SKM-1 treated with dmso at 0.1 percent for 144 hours (cell line): ENCODE measurements around the gene GSTT4.
"Not testable (repeated sequence)": the region's sequence is repeated elsewhere in the genome, so short reads cannot be mapped to it uniquely, and the experiment has no call there.

Source experiments
- DNase-seq: peaks from one replicate; lab custom pipeline; 2025; ENCODE audit not compliant: unreplicated experiment; lab: John Stamatoyannopoulos, UW

Gene GSTT4

DNA sequence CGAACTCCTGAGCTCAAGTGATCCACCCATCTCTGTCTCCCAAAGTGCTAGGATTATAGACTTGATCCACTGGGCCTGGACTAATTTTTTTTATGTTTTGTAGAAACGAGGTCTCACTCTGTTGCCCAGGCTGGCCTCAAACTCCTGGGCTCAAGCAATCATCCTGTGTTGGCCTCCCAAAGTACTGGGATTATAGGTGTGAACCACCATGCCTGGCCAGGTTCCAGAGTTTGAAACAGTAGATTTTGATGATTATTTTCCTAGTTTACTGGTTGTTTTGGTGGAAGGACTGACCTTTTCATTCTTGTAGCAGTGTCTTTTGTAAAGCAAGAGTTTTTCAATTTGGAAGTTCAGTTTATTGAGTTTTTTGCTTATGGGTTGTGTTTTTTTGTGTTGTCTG is 20.8 kb upstream of the GSTT4 start:
- DNase-seq = no peak

DNA sequence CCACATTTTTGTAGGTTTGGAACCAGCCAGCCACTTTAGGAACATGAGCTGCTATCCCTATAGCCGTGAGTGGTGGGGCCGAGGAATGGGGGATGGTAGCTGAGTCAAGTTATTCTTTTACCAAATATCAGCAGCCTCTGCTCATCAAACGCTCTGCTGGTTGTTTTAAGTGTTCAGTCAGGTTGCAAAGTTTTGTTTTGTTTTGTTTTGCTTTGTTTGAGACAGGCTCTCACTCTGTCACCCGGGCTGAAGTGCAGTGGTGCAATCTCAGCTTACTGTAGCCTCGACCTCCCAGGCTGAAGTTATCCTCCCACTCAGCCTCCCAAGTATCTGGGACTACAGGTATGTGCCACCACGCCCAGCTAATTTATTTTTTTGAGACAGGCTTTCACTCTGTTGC is 20.2 kb upstream of the GSTT4 start:
- no peak for DNase-seq

DNA sequence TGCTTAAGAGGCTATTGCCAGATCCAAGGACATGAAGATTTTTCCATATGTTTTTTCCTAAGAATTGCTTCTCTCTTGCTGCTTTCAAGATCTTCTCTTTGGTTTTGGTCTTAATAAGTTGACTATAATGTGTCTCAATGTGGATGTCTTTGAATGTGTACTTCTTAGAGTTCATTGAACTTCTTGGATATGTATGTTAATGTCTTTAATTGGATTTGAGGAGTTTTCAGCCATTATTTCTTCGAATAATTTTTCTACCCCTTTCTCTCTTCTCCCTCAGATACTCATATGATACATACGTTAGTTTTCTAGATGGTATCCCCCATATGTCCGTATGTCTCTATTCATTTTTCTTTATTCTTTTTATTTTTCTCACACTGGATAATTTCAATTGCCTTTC is 19.1 kb upstream of the GSTT4 start:
- DNase-seq = no peak

DNA sequence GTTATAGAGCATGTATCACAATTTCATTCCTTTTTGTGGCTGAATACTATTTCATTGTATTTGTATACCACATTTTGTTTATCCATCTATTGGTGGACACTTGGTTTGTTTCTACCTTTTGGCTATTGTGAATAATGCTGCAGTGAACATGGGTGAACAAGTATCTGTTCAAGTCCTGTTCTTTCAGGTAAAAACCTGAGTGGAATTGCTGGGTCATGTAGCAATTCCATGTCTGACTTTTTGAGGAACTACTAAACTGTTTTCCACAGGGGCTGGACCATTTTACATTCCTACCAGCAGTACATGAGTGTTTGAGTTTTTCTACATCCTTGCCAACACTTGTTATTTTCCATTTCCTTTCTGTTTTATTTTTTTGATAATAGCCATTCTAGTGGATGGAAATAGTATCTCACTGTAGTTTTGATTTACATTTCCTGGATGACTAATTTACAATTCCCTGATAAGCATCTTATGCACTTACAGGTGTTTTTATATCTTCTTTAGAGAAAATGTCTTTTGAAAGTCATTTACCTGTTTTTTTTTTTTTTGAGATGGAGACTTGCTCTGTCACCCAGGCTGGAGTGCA is 18.0 kb upstream of the GSTT4 start:
- DNase-seq = no peak

DNA sequence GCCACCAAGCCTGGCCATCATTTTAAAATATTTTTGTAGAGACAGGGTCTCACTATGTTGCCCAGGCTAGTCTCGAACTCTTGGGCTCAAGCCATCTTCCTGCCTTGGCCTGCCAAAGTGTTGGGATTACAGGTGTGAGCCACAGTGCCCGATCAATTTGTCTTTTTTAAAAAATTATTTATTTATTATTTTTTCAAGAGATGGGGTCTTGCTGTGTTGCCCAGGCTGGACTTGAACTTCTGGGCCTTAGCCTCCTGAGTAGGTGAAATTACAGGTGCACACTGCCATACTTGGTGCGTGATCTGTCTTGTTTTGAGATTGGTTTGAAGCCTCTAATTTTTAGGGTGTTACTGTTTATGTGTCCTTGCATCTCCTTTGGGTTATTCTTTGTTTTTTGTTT is 16.1 kb upstream of the GSTT4 start:
- DNase-seq = no peak

DNA sequence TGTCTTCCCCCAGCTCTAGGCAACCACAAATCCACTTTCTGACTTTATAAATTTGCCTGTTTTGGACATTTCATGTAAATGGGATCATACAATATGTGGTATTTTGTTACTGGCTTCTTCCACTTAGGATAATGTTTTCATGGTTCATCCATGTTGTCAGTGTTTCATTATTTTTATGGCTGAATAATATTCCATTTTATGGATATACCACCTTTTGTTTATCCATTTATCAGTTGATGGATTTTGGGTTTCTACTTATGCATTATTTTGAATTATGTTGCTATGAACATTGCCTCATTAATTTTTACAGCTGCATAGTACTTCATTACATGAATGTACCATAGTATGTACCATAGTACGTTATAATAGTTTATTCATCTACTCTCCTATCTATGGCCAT is 10.9 kb upstream of the GSTT4 start:
- no peak for DNase-seq

DNA sequence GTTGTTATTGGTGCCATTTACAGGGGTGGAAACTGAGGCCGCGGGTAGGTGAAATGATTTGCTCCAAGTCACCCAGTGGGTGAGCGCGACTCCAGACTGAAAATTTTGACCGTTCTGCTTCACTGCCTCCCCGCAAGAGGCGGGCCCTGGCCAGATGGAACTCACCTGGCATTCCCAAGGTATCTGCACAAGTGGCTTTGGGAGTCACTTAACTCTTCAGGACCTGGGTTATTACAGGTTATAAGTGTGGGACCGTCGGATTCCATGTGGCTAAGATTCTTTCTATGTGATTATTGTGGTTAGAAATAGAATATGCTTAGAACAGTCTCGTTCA is 6.4 kb upstream of the GSTT4 start:
- no peak for DNase-seq

DNA sequence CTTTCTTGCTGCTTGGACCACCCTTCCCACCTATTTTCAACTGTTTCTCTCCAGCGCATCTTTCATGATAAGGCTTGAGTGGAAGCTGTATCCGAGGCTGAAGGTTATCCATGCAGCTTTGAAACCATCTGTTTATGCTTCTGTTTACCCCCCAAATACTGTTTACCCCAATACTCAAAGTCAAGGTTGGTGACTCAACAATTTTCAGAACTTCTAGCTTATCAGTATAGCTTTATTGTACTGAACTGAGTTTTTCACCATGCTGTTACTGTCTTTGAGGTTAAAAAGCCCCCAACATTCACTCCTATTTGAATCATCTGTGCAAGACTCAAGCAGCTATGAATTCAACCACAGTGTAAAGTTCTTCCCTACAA is 4.8 kb upstream of the GSTT4 start:
- no peak for DNase-seq

DNA sequence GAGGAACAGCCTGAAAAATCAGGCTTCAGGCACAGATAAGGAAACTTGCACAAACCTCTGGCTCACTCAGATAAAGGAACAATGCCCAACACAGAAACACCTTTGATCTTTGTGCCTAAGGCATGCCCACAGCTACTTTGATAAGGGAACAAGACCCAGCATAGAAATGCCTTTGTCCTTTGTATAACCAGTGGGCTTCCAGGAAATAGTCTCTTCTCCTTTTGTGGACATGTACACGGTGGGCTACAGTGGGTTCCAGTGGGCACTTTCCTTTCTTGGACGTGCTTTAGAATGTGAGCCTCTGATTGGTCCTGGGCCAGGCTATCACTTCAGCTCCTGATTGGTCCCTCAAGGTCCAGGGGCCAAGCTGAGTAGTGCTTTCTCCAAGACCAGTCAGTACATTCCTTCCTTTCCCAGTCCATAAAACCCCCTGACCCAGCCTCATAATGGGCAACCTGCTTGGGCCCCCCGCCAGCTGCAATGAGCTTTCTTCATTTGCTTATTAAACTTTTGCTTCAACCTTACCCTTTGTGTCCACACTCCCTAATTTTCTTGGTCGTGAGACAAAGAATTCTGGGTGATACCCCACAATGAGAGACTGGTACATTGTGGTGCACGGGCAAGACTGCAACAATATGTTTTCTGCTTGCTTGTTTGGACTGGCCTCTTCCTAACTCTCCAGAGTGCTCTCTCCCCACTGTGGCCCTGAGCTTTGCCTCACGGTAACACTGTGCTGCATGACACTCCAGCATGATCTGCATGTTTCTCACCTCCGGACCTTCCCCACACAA is 4.2 kb upstream of the GSTT4 start:
- DNase-seq = no peak

DNA sequence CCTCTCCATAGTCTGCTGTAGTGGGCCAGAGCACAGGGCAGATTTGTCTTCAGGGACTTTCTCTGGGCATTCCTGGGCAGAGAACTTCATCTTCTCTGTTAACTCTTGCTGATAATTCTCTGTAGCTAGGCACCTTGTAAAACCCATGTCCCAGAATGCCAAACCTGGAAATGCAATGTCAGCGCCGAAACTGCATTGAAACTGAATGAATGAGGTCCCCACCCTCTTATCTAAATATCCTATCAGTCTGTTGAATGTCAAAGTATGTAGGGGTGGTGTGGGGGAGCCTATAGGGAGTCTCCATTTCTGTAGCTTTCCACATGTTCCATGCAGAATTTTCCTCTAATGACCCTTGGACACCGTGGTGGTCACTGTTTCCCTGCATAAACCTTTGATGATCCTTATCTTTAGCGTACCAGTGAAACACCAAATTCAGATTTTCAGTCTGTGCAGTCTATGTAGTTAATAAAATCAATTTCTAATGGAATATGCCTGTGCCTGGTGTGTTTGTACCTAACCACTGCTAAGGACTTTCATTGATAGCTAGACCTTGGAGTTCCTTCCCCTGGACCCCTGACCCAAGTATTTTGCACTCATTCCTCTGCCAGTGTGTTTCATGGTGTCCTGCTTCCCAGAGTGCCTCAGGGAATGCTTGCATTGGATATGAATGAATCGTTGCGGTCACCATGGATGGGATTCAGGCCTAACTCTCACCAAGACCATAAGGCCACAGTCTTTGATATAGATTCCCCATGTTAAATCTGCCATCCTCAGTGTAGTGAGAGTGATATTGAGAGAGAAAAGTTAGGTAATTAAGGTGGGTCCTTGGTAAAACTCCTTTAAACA is 3.4 kb upstream of the GSTT4 start:
- no peak for DNase-seq

DNA sequence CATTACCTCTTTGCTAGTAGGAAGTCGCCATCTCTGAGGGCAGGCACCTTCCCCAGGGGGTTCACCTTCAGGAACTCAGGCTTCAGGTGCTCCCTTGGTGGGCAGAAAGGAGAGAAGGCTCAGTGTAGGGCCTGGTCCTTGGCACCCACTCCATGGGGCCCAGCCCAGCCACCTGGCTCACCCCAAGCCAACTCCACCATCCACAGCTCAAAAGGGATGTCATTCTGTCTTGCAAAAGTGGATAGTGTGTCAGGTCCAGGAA is 2.7 kb upstream of the GSTT4 start:
- DNase-seq = no peak

DNA sequence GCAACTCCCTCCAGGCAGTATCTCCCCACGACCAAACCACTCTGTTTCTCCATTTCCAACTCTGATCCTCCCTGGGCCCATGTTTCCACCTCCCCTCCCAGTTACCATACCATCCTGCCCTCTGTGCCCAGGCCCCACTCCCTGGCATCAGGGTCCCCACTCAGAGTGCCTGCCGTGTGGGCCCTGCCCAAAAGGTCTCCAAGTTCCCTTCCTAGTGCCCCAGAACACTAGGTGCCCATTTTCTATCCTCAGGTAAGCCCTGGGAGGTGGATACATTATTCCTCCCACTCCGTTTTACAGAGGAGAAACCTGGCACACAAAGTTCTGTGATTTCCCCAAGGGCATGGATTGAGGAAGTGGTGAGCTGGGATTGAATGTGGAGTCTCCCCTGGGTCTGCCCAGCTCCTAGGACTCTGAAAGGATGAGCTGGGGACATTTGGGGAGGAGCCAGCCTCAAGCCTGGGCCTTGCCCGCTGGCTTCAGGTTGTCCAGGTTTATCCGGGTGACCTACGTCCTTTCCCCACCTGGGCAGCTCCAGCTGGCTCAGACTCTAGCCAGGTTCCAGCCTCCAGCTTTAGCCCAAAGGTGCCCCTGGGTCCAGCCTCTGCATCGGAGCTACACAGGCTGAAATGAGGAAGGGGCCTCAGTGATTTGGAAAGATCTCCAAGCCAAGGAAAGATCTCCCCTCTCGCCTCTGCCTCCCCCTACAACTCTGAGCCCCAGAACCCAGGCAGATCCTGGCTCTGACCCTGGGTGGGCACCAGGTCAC is 2.2 kb upstream of the GSTT4 start:
- DNase-seq = no peak

DNA sequence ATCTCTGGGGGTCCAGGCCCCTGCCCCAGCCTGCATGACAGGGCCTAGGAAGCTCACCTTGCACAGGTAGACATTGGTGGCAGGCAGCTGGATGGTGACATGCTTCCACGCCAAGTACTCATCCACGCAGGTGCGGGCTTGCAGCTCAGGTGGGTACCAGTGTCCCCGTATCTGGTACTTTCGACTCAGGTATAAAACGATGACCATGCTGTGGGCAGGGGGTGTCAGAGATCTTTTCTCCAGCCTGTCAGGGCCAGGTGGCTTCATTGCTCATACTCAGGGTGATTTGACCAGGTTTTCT is 1.6 kb upstream of the GSTT4 start:
- DNase-seq = no peak

DNA sequence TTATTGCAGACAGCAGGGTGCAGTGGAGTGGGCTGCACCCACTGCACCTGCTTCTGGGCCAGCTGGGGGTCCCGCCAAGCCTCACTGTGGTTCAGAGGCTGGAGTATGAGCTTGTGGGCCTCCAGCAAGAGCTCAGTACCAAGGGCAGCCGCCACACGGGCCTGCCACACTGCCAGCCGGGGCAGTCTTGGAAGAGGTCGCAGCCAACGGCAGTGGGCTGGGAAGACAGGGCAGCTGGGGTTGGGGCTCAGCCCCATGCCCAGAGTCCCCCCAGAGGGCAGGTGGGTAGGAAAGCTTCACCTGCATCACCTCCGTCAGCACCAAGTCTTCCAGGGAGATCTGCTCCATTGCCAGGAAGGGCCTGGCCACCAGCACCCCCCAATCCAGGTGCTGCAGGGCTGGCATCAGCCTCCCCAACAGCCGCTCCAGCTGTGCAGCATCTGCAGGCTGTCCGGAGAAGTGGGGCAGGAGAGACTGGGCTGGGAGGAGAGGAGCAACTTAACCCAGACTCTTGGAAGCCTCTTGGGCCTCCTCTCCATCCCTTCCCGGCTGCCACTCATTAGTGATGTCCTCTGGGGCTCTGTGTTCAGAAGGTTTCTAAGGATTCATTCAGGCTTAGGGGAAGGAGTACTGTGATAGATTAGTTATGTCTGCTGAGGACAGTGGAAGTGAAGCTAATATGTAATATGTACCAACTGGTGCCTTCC is 1.1 kb upstream of the GSTT4 start:
- DNase-seq = no peak

DNA sequence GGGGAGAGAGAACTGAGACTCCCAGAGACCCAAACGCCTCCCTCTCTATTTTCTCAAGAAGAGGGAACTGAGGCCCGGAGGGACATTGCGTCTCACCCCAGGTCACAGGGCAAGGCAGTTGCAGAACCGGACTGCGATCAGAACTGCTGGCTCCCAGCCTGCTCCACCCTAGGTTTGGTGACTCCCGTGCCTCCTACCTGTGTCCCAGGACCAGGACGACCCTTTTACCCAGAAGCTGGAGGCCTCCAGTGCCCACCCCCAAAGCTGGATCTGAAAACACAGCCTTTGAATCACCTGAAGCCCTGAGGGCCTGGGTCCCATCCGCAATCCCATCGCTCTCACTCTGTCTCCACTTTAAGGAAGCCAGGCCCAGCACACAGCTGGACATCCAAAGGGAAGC is 1.4 kb downstream of the GSTT4 start:
- no peak for DNase-seq

DNA sequence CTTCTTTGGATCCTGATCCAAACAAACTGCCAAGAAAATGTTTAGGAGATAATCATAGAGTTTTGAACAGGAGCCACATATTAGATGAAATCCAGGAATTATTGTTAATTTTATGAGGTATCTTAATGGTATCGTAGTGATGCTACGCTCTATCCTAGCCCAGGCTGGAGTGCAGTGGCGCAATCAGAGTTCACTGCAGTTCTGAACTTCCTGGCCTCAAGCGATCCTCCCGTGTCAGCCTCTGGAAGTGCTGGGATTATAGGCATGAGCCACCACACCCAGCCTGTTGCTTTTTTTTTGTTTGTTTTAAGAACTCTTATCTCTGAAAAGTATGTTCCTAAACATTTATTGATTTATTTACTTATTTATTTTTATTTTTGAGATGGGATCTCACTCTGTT is 2.4 kb downstream of the GSTT4 start:
- no peak for DNase-seq

DNA sequence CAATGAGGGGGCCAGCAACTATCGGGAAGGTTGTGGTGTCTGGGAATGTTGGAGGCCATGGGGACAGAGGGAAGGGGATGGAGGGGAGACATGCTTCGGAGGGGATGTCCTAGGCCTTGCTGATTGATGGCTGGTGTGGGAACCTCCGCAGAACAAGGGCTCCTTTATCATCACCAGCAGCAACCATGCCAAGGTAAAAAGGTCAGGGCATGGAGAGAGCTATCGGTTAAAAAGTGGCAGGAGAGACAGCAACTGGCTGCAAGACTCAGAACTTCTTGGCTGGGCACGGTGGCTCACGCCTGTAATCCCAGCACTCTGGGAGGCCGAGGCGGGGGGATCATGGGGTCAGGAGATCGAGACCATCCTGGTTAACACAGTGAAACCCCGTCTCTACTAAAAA is 3.0 kb downstream of the GSTT4 start:
- no peak for DNase-seq

DNA sequence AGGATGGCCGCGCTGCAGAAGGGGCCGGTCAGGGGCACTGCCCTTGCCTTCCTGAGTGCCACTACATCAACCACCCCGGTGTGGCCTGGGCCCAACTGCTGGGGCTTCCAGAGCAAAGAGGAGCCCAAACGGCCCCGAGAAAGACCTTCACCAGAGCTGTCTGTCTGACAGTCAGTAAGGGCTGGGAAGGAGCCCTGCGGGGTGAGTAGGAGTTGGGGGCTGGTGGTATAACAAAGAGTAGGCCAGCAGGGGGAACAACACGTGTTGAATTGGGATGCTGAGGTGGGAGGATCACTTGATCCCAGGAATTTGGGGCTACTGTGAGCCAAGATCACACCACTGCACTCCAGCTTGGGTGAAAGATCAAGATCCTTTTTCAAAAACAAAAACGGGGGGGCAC is 3.9 kb downstream of the GSTT4 start:
- DNase-seq = no peak

DNA sequence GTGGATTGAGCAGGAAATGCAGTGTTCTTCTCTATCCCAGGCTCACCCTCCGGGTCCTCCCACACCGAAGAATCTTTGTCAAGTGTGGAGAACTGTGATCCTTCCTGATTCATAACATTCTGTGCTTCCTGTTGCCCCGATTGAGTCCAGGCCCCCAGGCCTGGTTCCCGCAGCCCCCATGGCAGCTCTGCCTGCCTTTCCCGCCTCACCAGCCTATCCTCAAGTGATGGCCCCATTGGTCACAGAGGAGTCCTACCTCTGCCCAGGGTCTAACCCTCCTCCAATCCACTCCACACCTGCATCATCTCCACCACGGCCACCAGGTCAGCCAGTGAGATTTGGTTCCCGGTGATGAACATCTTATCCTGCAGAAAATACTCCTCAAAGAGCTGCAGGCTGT is 5.5 kb downstream of the GSTT4 start:
- DNase-seq = not testable (repeated sequence)

DNA sequence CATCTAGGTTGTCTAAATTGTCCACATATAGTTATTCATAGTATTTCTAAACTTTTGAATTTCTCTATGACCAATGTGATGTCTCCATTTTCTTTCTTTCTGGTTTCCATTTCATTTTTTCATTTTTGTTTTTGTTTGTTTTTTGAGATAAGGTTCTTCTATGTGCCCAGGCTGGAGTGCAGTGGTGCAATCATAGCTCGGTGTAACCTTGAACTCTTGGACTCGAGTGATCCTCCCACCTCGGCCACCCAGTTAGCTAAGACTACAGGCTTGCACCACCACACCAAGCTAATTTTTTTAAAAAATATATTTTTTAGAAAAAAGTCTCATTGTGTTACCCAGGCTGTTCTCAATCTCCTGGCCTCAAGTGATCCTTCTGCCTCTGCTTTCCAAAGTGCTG is 8.2 kb downstream of the GSTT4 start:
- DNase-seq = no peak

DNA sequence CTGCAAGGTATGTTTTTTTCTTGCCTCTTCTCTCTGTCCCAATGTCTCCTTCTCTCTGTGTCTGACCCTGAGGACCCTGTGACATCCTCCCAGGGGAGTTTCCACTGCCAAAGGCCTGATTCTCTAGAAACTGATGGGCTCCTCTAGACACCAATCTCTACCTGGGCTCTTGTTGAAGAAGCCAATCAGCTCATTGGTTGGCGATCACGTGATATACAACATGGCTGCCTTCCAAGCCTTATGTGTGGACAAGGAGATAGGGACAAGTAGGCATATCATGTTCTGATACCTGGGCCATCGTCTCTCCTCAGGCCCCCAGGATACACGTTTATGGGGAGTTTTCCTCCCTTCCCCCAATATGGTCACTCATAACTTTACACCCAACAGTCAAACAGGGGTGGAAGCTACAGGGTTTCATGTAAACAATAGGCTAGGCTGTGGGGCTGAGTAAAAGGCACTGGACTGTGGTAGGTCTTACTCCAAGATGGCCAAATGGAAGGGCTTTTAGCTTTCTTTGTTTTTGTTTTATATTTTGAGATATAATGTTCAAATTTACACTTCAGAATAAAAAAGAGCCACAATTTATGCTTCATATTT is 11.6 kb downstream of the GSTT4 start:
- DNase-seq = not testable (repeated sequence)
